Caco-2 (cell line): ENCODE data around the gene LRRC42. TPM values are rescaled to one million over a fixed set of nuclear protein-coding genes. Genes with fewer than 3 reads are reported as not detected.

Source experiments
- BruUV-seq: library from RNA; stranded (reverse); fragments of 400-500 nt; replicated peaks from 2 replicates; lab custom pipeline; 2021; lab: Mats Ljungman, UMichigan
- CTCF ChIA-PET: fragments of 300-600 bp; sonication (Branson Sonifier 250); formaldehyde crosslinking; loops from one replicate; lab custom pipeline; 2022; ENCODE audit warnings: antibody characterized with exemption; lab: Charles Lee
- POLR2A ChIA-PET: fragments of 300-600 bp; sonication (Branson Sonifier 250); formaldehyde crosslinking; loops from one replicate; lab custom pipeline; 2022; ENCODE audit warnings: antibody characterized with exemption; lab: Charles Lee
- DNase-seq, 2 experiments: peaks; one replicate each; pipeline versions ENCODE4 v3.0.0 to v3.0.0-alpha.2; 2020 to 2022
- H3K27me3 ChIP-seq: replicated peaks from 2 replicates; pipeline ENCODE4 v1.6.0; 2011; ENCODE audit warnings: low read length; ENCODE audit not compliant: control insufficient read depth, insufficient read depth
- H3K36me3 ChIP-seq: 2 replicates; pipeline ENCODE4 v1.5.1; 2011; ENCODE audit warnings: low read length; ENCODE audit not compliant: control insufficient read depth, insufficient read depth
- H3K4me1 ChIP-seq: fragments of 250-450 bp; sonication (Bioruptor Pico); 2 replicates; pipeline ENCODE4 v1.5.1; 2020; ENCODE audit warnings: mild to moderate bottlenecking
- H3K4me3 ChIP-seq: 2 replicates; pipeline ENCODE4 v1.5.1; 2011; ENCODE audit warnings: low read depth, mild to moderate bottlenecking, control low read depth, low read length
- H3K9me3 ChIP-seq: fragments of 250-450 bp; sonication (Bioruptor Pico); 2 replicates; pipeline ENCODE4 v1.5.1; 2020; ENCODE audit warnings: mild to moderate bottlenecking, moderate library complexity
- H3K27ac Mint-ChIP-seq: one replicate; pipeline ENCODE4 v1.8.0; 2022; ENCODE audit warnings: mixed read lengths; ENCODE audit not compliant: unreplicated experiment
- H3K27me3 Mint-ChIP-seq: one replicate; pipeline ENCODE4 v1.8.0; 2022; ENCODE audit warnings: mixed read lengths; ENCODE audit not compliant: insufficient read depth, unreplicated experiment
- H3K36me3 Mint-ChIP-seq: one replicate; pipeline ENCODE4 v1.8.0; 2022; ENCODE audit warnings: mild to moderate bottlenecking, mixed read lengths; ENCODE audit not compliant: insufficient read depth, unreplicated experiment
- H3K4me1 Mint-ChIP-seq: one replicate; pipeline ENCODE4 v1.8.0; 2022; ENCODE audit warnings: low read depth, mixed read lengths; ENCODE audit not compliant: unreplicated experiment
- H3K4me3 Mint-ChIP-seq: one replicate; pipeline ENCODE4 v1.8.0; 2022; ENCODE audit warnings: mild to moderate bottlenecking, moderate library complexity, mixed read lengths; ENCODE audit not compliant: unreplicated experiment
- H3K9me3 Mint-ChIP-seq: one replicate; pipeline ENCODE4 v1.8.0; 2022; ENCODE audit warnings: mixed read lengths; ENCODE audit not compliant: unreplicated experiment
- intact Hi-C: fragments of 100-400 bp; cut with micrococcal nuclease; formaldehyde crosslinking; loops from one replicate; pipeline ENCODE4 v1.10.0; 2022; ENCODE audit not compliant: unreplicated experiment
- total RNA-seq: library from RNA; stranded (reverse); gene quantifications from 2 replicates; pipeline ENCODE4 v1.2.3, GENCODE V29; 2022
- TF ChIP-seq, protein P1 (sequence below), 2 experiments: fragments of 200-600 bp in 1 of 2; IDR thresholded peaks; 1 replicate in 1 of 2; 2 replicates in 1 of 2; pipeline versions ENCODE4 v1.5.1 to v1.8.0; 2011 to 2022; ENCODE audit warnings: antibody characterized with exemption in 1 of 2, control low read depth in 1 of 2, inconsistent platforms in 1 of 2, low read depth in 1 of 2, low read length in 1 of 2, mild to moderate bottlenecking in 1 of 2, moderate library complexity in 1 of 2; ENCODE audit not compliant: insufficient read depth in 1 of 2, severe bottlenecking in 1 of 2, unreplicated experiment in 1 of 2

The LRRC42 gene
- total RNA-seq, 1 experiment from 2014 or later, result 38.9 TPM

DNA sequence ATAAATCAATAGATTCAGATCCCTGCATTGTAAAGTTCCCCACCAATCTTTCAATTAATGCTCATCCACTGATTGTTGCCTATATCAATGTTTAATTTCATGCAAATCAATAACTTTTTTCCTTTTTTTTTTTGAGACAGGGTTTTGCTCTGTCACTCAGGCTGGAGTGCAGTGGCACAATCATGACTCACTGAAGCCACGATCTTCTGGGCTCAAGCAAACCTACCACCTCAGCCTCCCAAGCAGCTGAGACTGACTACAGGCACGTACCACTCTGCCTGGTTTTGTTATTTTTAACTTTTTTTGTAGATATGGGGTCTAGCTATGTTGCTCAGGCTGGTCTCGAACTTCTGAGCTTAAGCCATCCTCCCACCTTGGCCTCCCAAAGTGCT, 26.5 kb upstream of the LRRC42 start:
- intact Hi-C loops, result loop anchor here (1.0 to 2.0 kb wide), 2 partner anchors 17 to 41 kb away; no protein-coding TSS in a partner anchor
- Mint-ChIP-seq H3K4me3 (no peak overlapping the region), H3K9me3 (no peaks in the 10 kb centered on the region), H3K36me3 (no peaks in the 10 kb centered on the region), H3K4me1 (no peaks in the 10 kb centered on the region), H3K27ac (no peak overlapping the region), H3K27me3 (no peaks in the 10 kb centered on the region)
- Histone ChIP-seq H3K27me3 (no peaks in the 10 kb centered on the region), H3K36me3 (no peaks in the 10 kb centered on the region), H3K9me3 (no peaks in the 10 kb centered on the region), H3K4me3 (no peak overlapping the region), H3K4me1 (peaks cover 8% of the 10 kb centered on the region; the same call in 1 of the 2 replicates)
- no peak for DNase-seq
- ChIA-PET CTCF (no interaction called here), POLR2A (no interaction called here)
- BruUV-seq, result no TSS peak
- TF ChIP-seq, protein P1, sequence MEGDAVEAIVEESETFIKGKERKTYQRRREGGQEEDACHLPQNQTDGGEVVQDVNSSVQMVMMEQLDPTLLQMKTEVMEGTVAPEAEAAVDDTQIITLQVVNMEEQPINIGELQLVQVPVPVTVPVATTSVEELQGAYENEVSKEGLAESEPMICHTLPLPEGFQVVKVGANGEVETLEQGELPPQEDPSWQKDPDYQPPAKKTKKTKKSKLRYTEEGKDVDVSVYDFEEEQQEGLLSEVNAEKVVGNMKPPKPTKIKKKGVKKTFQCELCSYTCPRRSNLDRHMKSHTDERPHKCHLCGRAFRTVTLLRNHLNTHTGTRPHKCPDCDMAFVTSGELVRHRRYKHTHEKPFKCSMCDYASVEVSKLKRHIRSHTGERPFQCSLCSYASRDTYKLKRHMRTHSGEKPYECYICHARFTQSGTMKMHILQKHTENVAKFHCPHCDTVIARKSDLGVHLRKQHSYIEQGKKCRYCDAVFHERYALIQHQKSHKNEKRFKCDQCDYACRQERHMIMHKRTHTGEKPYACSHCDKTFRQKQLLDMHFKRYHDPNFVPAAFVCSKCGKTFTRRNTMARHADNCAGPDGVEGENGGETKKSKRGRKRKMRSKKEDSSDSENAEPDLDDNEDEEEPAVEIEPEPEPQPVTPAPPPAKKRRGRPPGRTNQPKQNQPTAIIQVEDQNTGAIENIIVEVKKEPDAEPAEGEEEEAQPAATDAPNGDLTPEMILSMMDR (IDR thresholded peaks at IDR 0.05; ENCODE audit: insufficient read depth in 1 of 2, low read depth in 1 of 2, low read length in 1 of 2, severe bottlenecking in 1 of 2, unreplicated experiment in 1 of 2), result no peak

DNA sequence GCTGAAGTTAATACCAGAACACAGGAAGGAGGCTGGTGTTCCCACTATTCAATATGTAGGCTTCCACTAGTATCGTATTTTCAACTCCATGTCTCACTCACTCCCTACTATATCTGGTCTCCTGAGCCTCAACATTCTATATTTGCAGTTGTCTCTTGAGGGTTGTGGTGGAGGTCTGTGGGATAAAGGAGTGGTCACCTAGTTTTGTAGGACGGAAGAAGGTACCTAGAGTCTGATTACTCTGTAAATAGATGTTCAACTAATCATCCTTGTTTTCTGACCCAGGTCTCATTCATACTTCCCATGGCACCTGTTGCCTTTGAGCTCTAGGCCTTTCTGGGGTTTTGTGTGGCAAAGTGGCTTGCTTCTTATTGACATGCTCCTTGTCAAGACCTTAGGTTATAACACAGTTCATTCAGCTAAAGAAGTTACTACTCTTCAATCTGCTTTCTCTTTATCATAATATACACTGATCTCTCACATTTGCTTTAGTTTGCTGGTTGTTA, 18.7 kb upstream of the LRRC42 start:
- POLR2A ChIA-PET, result no interaction called here
- H3K27me3 ChIP-seq, result no peaks in the 10 kb centered on the region
- peaks cover 10% of the 10 kb centered on the region for H3K4me1 Mint-ChIP-seq
- H3K4me3 Mint-ChIP-seq, result no peak overlapping the region
- no peaks in the 10 kb centered on the region for H3K27me3 Mint-ChIP-seq
- no peak overlapping the region for H3K27ac Mint-ChIP-seq
- CTCF ChIA-PET, result no interaction called here
- no peaks in the 10 kb centered on the region for H3K36me3 Mint-ChIP-seq
- H3K36me3 ChIP-seq, result no peaks in the 10 kb centered on the region
- peaks cover 20% of the 10 kb centered on the region for H3K4me1 ChIP-seq
- H3K4me3 ChIP-seq, result no peak overlapping the region
- H3K9me3 Mint-ChIP-seq, result no peaks in the 10 kb centered on the region
- DNase-seq, result no peak
- BruUV-seq, result no TSS peak
- H3K9me3 ChIP-seq, result no peaks in the 10 kb centered on the region
- intact Hi-C loops, result no loop called here
- TF ChIP-seq, protein P1 (IDR thresholded peaks at IDR 0.05; ENCODE audit: insufficient read depth in 1 of 2, low read depth in 1 of 2, low read length in 1 of 2, severe bottlenecking in 1 of 2, unreplicated experiment in 1 of 2), result no peak

DNA sequence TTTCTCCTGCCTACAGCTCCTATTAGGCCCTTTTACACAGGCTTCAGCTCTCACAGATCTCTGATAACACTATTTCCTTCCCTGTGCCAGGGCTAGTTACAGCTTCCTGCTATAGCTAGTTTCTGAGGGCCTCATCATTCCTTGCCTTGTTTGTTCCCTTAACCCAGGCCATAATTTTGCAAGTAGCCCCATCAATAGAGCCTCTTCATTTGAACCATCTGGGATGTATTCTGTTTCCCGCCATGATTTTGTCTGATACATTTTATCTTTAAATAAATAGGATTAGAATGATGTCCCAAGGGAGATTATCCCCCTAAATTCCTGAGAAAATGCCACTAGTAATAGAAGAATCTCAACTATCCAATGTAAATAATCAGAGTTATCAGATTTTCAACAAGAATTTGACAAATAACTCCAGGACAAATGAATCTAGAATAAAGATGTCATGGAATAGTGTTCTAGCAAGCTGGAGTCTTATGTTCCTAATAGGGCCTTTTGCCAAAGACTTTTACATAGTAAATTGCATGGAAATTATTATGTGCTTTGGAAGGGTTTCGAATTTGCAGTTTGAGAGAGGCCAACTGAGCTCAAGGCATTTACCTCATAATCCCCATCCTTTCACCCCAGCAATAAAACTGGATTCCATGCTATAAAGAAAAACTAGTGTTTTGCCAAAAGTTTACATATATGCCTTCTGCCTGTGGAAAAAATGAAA, 16.7 kb upstream of the LRRC42 start:
- ChIA-PET CTCF (no interaction called here), POLR2A (no interaction called here)
- Mint-ChIP-seq H3K9me3 (peaks cover 6% of the 10 kb centered on the region), H3K36me3 (no peaks in the 10 kb centered on the region), H3K4me1 (peaks cover 10% of the 10 kb centered on the region), H3K27ac (no peak overlapping the region), H3K27me3 (no peaks in the 10 kb centered on the region), H3K4me3 (no peak overlapping the region)
- intact Hi-C loops, result no loop called here
- Histone ChIP-seq H3K4me1 (peaks cover 20% of the 10 kb centered on the region), H3K4me3 (no peak overlapping the region), H3K36me3 (no peaks in the 10 kb centered on the region), H3K9me3 (peaks cover 10% of the 10 kb centered on the region; the same call in 1 of the 2 replicates), H3K27me3 (no peaks in the 10 kb centered on the region)
- no peak for DNase-seq
- BruUV-seq, result no TSS peak
- TF ChIP-seq, protein P1 (IDR thresholded peaks at IDR 0.05; ENCODE audit: insufficient read depth in 1 of 2, low read depth in 1 of 2, low read length in 1 of 2, severe bottlenecking in 1 of 2, unreplicated experiment in 1 of 2), result no peak
